22Rv1 (cell line): ENCODE results near the gene IMP4.
A peak's percentile ranks its signal among the peaks of the same experiment; 100 is the strongest.

Experiments used
- H3K27ac ChIP-seq: fragments of 450-650 bp; 2 replicates; pipeline ENCODE4 v1.5.1; 2017
- ZFX ChIP-seq: fragments of 450-650 bp; IDR thresholded peaks from 2 replicates; pipeline ENCODE4 v1.6.1; 2017; ENCODE audit warnings: antibody characterized with exemption, borderline replicate concordance
- TF ChIP-seq, protein P1 (sequence below): fragments of 450-650 bp; IDR thresholded peaks from 2 replicates; pipeline ENCODE4 v1.5.1; 2017; ENCODE audit warnings: mild to moderate bottlenecking

IMP4 gene

DNA sequence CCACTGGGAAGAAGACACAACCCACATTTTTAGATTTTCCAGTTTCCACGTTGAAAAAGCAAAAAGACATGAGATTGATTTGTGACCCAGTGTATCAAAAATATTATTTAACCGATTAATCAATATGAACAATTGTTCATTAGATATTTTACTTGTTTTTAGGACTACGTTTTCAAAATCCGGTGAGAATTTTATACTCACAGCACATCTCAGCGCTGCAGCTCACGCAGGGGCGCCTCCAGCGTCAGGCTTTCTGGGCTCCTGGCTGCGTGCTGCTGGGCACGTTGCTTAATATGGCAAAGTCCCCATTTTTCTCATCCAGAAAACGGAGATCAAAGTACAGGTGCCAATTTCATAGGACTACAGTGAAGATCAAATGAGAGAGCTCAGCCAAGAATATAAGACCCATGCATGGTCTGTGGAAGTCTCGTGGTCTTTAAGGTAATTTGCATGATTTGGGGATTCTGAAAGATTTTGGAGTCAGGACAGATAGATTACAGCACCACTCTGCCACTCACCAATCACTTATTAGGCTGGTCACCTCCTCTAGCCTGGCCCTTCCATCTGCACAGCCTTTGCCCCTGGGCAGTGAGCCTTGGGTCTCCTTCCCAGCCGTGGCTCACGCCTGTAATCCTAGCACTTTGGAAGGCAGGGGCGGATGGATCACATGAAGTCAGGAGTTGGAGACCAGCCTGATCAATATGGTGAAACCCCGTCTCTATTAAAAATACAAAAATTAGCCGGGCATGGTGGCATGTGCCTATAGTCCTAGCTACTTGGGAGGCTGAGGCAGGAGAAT, 49.4 kb downstream of the IMP4 start:
- H3K27ac ChIP-seq, result peak overlapping the region; percentile 82
- no peak for TF ChIP-seq ZFX
- TF ChIP-seq, protein P1, sequence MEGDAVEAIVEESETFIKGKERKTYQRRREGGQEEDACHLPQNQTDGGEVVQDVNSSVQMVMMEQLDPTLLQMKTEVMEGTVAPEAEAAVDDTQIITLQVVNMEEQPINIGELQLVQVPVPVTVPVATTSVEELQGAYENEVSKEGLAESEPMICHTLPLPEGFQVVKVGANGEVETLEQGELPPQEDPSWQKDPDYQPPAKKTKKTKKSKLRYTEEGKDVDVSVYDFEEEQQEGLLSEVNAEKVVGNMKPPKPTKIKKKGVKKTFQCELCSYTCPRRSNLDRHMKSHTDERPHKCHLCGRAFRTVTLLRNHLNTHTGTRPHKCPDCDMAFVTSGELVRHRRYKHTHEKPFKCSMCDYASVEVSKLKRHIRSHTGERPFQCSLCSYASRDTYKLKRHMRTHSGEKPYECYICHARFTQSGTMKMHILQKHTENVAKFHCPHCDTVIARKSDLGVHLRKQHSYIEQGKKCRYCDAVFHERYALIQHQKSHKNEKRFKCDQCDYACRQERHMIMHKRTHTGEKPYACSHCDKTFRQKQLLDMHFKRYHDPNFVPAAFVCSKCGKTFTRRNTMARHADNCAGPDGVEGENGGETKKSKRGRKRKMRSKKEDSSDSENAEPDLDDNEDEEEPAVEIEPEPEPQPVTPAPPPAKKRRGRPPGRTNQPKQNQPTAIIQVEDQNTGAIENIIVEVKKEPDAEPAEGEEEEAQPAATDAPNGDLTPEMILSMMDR, result no peak

DNA sequence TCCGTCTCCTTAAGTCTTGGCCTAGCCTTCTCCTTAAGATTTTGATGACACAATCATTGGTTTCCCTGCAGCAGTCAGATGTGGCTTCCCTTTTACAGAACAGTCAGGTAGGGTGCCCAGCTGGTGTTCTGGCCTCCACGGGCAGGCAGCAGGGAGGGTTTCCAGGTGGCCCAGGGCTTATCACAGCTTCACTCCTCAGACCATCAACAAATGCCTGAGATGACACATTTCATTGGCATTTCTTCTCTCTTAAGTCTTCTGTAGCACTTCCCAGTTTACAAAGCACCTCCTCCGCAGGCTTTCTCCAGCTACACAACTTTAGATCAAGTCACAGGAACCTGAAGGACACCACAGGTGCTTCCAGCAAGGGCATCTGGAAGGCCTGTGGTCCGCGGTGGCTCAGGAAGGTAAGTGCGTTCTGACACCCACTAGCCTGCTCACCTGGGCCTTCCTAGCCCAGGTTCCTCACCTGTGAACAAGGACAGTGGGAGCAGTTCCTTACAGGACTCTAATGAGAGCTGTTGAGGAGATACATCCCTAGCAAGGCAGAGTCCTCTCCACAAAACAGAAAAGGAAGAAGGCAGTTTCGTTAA, 50.7 kb downstream of the IMP4 start:
- TF ChIP-seq ZFX, result no peak
- TF ChIP-seq, protein P1, result no peak

More for the DNA sequence above, 50.7 kb downstream of the IMP4 start:
- no peak overlapping the region for H3K27ac ChIP-seq
